Stimulated activated CD4-positive, alpha-beta T cell treated with anti-CD3 and anti-CD28 coated beads, Interleukin-2, amount 100 ng/mL, for 4 hours (primary cell): ENCODE results near the gene PPHLN1.

ENCODE experiments used
- DNase-seq: peaks from one replicate; pipeline ENCODE4 v3.0.0-alpha.2; 2020; ENCODE audit warnings: low read depth

Gene PPHLN1

DNA sequence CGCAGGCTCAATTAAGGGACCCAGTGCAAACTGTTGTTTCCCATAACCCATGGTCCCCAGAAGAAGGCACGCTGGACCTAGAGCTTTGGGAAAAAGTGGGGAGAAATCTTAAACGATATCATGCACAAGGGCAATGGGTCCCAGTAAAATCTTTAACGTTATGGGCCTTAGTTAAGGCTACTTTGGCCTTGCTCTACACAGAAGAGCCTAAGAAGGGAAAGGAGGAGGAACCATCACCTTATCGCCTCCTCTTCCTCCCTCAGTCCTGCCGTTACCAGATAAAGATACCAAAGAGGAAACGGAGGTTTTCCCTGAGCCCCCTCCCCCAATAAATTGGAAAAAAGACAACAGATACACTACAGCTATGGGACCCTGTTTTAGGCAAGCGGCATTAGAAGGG lies 116.9 kb downstream of the PPHLN1 start:
- no peak for DNase-seq

- DNase-seq, result no peak
These were observed 118.4 kb downstream of the PPHLN1 start for GRCh38 chr12:42444192-42444943.

- no peak for DNase-seq
These were observed 119.9 kb downstream of the PPHLN1 start for GRCh38 chr12:42445891-42446290.

DNA sequence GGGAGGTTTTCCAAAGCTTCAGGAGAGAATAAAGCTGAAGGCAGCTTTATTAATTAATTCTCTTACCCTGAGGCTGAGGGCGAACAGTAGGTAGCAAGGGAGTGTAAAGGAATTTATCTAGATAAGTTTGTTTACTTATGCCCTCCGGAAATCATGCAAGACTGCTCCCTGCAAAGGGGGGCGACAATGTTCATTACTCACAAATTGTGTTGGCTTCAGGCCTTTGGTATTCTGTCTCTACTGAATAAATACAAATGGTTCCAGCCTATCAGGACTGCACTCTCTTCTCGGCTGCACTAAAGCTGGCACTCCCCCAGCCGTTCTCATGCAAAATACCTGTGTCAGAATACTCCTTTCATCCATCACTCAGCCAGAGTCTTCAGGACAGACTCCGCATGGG lies 120.8 kb downstream of the PPHLN1 start:
- no peak for DNase-seq

GRCh38 chr12:42447371-42447786 lies 121.4 kb downstream of the PPHLN1 start:
- DNase-seq, result no peak

DNA sequence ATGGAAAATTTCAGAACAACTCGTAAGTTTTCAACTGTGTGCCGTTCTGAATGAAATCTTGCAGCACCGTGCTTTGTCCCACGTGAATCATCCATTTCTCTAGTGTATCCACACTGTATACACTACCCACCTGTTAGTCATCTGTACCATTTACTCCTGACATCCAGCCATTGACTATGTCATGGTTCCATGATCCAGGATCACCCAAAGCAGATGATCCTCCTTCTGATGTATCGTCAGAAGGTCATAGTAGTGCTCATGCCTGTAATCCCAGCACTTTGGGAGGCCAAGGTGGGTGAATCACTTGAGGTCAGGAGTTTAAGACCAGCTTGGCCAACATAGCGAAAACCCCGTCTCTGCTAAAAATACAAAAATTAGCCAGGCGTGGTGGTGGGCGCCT lies 122.9 kb downstream of the PPHLN1 start:
- no peak for DNase-seq

GRCh38 chr12:42450248-42450647 lies 124.3 kb downstream of the PPHLN1 start:
- DNase-seq, result no peak

DNA sequence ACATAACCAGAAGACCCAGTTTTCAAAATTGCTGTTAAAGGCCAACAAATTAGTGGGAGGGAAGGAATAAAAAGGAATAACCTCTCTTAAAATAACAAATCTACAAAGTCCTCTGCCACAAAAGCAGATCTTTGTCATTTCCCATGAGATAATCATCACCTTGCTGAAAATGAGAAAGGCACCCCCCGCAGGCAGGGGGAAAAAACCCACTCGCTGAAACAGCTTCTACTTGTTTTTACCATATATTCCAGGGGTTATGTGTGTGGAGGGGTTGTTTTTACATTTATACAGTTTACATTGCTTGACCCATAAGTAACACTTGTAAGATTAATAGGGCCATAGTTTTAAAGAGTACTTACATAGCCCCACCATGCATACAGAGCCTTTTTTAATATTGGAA lies 132.6 kb downstream of the PPHLN1 start:
- DNase-seq, result no peak

- no peak for DNase-seq
These were observed 133.4 kb downstream of the PPHLN1 start for GRCh38 chr12:42459336-42459847.

GRCh38 chr12:42462486-42462885 lies 136.5 kb downstream of the PPHLN1 start:
- DNase-seq, result no peak

DNA sequence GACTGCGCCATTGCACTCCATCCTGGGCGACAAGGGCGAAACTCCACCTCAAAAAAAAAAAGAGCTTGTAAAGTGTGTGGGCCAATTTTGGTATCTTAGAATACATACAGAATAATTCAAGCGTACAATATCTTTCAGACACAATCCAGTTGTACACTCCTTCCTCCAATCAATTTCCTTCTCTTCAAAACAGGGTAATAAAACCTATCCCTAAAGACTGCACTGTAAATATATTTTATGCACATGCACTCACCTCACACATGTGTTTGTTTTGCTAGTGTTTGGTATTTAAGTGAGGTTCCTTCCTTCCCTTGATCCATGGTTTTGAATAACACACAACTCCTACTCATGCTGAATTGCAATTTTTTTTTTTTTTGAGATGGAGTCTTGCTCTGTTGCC lies 137.7 kb downstream of the PPHLN1 start:
- DNase-seq, result no peak

GRCh38 chr12:42468341-42468821 lies 142.4 kb downstream of the PPHLN1 start:
- no peak for DNase-seq

DNA sequence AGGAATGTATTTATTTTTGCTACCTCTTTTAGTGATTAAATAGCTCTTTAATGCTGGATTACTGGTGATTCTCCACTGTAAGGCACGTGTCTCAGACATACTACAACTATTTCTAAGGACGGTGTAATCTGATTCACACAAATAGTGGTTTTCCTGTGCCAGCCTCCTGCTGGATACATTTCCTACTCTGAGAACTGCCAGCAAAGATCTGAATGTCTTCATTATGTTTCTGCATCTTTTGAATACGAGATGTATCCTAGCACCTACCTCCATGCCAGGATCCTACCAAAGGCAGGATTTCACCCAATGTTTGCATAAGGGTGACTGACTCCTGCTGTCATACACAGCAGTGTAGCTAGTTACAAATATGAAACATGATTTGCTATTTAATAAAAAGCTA lies 143.0 kb downstream of the PPHLN1 start:
- no peak for DNase-seq

GRCh38 chr12:42469355-42470175 lies 143.6 kb downstream of the PPHLN1 start:
- DNase-seq, result no peak

DNA sequence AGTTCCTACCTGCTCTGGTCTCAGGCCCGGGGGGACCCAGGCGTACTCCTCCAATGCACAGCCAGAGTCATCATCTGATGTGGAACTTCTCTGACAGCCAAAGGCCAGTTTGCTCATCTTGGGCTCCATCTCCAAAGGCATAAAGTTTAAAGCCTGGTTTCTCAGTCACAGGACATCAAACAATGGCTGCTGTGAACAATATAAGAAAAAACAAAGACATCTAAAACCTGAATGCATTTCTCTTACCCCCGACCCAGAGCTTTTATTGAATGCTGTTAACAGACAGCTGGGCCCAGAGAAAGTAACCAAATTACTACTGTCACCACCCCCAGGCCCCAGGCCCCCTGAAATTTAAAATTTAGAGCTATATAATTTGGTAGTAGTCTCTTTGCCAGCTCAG lies 146.4 kb downstream of the PPHLN1 start:
- no peak for DNase-seq

- no peak for DNase-seq
These were observed 147.2 kb downstream of the PPHLN1 start for GRCh38 chr12:42473130-42473529.

- no peak for DNase-seq
These were observed 147.6 kb downstream of the PPHLN1 start for GRCh38 chr12:42473561-42473960.

DNA sequence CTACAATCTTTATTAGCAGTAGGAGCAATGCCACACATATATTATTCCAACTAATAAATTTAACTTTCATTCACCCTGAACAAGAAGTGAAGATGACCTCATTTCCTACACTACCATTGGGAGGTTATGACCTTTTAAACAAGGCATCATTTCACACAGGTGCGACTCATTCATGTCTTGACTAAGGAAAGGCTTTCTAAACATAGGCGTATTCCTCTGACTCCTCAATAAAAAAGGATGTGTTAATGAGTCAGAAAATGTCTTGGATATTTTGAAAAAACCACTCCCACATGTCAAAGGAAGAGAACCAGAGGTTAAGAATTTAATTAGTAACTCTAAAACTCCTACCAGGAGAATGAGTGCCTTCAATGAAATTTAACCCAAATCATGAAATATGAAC lies 148.4 kb downstream of the PPHLN1 start:
- no peak for DNase-seq

DNA sequence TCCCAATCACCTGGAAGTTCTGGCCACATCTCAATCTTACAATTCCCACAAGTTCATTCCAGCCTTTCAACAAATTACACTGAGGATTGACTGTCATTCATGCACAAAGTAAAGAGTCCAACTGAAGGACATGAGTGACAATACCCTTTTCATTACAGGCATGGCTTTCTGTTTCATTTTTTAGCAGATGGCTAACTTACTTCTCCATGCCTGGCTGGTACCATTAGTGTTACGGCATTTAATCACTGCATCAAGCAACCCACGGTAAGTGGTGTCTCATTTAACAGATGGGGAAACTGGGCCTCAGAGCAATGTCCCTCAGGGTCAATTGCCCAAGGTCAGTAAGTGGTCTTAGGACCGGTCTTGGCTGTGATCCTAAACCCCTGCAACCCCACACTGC lies 149.1 kb downstream of the PPHLN1 start:
- DNase-seq, result no peak

DNA sequence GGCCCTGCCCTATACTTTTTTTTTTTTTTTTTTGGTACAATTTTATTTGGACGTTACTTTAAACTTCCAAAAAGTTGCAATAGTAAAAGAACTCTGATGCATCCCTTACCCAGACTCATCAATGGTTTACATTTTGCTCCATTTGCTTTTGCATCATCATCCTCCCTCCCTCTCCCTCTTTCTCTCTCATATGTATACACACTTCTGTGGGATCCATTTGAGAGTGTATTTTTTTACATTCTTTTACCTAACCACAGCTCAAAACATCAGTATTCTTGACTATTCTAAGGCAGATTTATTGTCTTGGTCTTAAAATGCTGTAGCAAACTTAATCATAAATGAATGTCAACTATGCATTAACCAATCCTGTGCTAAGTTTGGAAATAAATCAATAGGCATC lies 152.0 kb downstream of the PPHLN1 start:
- no peak for DNase-seq

- no peak for DNase-seq
These were observed 155.4 kb downstream of the PPHLN1 start for GRCh38 chr12:42481368-42481767.

DNA sequence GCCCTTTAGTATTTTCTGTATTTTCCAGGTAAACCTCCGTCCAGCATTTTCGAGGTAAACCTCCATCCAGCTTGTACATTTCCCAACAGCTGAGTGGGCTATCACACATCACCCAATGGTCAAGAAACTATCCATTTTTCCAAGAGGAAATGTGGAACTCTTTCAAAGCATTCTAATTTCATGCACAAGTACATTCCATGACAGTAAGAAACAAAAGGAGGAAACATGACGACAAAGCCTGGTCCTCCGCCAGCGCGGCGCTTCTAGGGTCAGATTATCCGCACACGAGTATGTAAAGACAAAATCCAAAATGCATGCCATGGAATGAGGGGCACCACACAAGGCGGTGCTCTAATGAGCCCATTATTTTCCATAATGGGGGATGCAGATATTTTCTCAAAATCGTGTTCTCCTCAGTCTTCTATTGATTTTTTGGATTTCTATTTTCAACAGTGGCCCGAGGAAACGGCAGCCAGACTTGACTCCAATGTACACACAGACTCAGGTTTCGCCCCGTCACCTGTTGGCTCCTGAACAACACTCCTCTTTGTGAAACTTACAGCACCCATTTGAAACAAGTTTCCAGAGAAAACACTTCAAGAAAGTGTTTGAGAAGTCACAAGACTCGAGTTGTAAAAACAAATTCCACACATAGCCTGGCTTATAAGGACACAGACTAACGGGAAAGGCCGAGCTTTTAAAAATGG lies 156.2 kb downstream of the PPHLN1 start:
- no peak for DNase-seq
